Adipocyte (in vitro differentiated cells): ENCODE results near the gene GPX4.
"Not testable (repeated sequence)": the region's sequence is repeated elsewhere in the genome, so short reads cannot be mapped to it uniquely, and the experiment has no call there.

ENCODE experiments used
- DNase-seq: peaks from one replicate; pipeline ENCODE4 v3.0.0-alpha.2; 2015; ENCODE audit warnings: low read depth
- H3K27me3 ChIP-seq: replicated peaks from 2 replicates; pipeline ENCODE4 v1.7.0; 2013; ENCODE audit warnings: mild to moderate bottlenecking, low read length, moderate library complexity; ENCODE audit not compliant: control insufficient read depth, insufficient read depth
- H3K36me3 ChIP-seq: 2 replicates; pipeline ENCODE4 v1.7.0; 2013; ENCODE audit warnings: low read length, mild to moderate bottlenecking, moderate library complexity; ENCODE audit not compliant: control insufficient read depth, insufficient read depth, severe bottlenecking
- H3K4me1 ChIP-seq: 2 replicates; pipeline ENCODE4 v1.7.0; 2013; ENCODE audit warnings: mild to moderate bottlenecking, low read length, moderate library complexity; ENCODE audit not compliant: control insufficient read depth, insufficient read depth
- H3K4me3 ChIP-seq: 2 replicates; pipeline ENCODE4 v1.7.0; 2013; ENCODE audit warnings: mild to moderate bottlenecking, low read length, moderate library complexity
- H3K9ac ChIP-seq: 2 replicates; pipeline ENCODE4 v1.7.0; 2013; ENCODE audit warnings: mild to moderate bottlenecking, low read length, moderate library complexity
- H3K9me3 ChIP-seq: 2 replicates; pipeline ENCODE4 v1.7.0; 2013; ENCODE audit warnings: mild to moderate bottlenecking, low read length, moderate library complexity; ENCODE audit not compliant: control insufficient read depth

The GPX4 gene

DNA sequence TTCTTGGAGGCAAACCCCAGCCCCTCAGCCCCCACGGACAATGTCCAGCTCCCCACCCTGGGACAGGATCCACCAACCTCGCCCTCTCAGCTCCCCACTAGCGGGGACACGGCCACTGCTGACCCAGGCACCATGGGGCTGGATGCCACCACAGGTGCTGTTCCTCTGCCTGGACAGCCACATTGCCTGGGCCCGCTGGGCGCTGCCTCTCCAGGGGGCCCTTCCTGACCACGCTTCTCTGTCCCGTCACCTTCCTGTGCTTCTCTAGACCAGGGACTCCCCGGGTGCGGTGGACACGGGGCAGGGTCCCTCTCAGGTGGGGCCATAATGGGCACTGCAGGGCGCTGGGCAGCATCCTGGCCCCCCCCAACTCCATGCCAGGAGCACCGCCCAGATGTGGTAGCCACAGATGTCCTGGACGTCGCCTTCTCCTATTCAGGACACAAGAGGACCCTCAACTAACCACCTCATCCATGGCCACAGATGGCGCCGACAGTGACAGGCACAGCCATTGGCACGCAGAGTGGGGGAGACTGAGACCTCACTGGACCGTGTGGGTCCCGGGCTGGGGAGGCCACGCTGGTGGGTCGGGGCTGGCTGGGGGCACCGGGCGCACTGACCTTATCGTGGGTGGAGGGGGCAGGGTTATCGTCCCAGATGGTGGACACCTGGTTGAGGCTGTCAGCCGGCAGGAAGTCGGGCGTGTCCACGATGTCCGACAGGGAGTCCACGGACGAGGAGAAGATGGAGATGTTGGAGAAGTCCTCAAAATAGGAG is 23.4 kb downstream of the GPX4 start:
- Histone ChIP-seq H3K4me1 (peaks cover 22% of the 10 kb centered on the region), H3K9me3 (no peaks in the 10 kb centered on the region), H3K36me3 (peaks cover 76% of the 10 kb centered on the region), H3K27me3 (no peaks in the 10 kb centered on the region), H3K4me3 (no peak overlapping the region), H3K9ac (peak overlapping the region; percentile 15)
- no peak for DNase-seq

DNA sequence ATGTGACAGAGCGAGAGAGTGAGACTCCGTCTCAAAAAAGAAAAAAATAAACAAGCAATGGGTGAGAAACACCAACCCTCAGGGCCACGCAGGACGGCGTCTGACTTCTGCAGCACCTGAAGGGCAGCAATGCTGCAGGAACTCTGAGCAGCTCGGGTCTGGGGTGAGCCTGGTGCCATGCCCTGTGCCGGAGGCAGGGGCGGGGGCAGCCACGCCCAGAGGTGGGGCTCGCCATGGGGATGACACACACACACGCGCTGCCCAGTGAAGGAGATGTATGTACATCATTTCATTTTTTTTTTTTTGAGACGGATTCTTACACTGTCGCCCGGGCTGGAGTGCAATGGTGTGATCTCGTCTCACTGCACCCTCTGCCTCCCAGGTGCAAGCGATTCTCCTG is 24.3 kb downstream of the GPX4 start:
- peaks cover 68% of the 10 kb centered on the region for H3K36me3 ChIP-seq
- H3K4me1 ChIP-seq, result peaks cover 31% of the 10 kb centered on the region

DNA sequence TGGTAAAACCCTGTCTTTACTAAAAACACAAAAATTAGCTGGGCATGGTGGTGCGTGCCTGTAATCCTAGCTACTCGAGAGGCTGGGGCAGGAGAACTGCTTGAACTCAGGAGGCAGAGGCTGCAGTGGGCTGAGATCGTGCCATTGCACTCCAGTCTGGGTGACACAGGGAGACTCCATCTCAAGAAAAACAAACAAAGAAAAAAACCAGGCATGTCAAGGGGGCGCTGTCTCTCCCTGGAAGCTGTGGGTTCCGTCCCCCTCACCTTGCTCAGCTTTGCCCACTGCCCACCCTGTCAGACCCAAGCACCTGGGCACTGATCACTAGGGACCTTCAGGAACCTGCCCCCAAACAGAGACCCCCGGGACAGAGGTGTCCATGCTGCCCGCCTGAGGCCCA is 25.3 kb downstream of the GPX4 start:
- peak overlapping the region; percentile 98 for H3K9ac ChIP-seq
- H3K36me3 ChIP-seq, result peaks cover 58% of the 10 kb centered on the region
- not testable (repeated sequence) for DNase-seq, H3K4me3 ChIP-seq, H3K9me3 ChIP-seq, H3K27me3 ChIP-seq
- H3K4me1 ChIP-seq, result peaks cover 40% of the 10 kb centered on the region

More for the DNA sequence above, 24.3 kb downstream of the GPX4 start:
- DNase-seq, result no peak
- Histone ChIP-seq H3K4me3 (no peak overlapping the region), H3K27me3 (no peaks in the 10 kb centered on the region), H3K9ac (no peak overlapping the region), H3K9me3 (no peaks in the 10 kb centered on the region)

GRCh38 chr19:1129535-1129934 is 25.7 kb downstream of the GPX4 start:
- peaks cover 44% of the 10 kb centered on the region for H3K4me1 ChIP-seq
- no peak overlapping the region for H3K4me3 ChIP-seq
- no peaks in the 10 kb centered on the region for H3K9me3 ChIP-seq
- no peaks in the 10 kb centered on the region for H3K27me3 ChIP-seq
- H3K36me3 ChIP-seq, result peaks cover 57% of the 10 kb centered on the region
- peak overlapping the region; percentile 98 for H3K9ac ChIP-seq
- DNase-seq, result no peak

GRCh38 chr19:1130771-1131717 is 27.2 kb downstream of the GPX4 start:
- Histone ChIP-seq H3K36me3 (peaks cover 51% of the 10 kb centered on the region), H3K9me3 (no peaks in the 10 kb centered on the region), H3K9ac (peak overlapping the region; percentile 98), H3K4me1 (peaks cover 50% of the 10 kb centered on the region), H3K4me3 (peak overlapping the region; percentile 93), H3K27me3 (no peaks in the 10 kb centered on the region)
- peak; percentile 43 for DNase-seq

DNA sequence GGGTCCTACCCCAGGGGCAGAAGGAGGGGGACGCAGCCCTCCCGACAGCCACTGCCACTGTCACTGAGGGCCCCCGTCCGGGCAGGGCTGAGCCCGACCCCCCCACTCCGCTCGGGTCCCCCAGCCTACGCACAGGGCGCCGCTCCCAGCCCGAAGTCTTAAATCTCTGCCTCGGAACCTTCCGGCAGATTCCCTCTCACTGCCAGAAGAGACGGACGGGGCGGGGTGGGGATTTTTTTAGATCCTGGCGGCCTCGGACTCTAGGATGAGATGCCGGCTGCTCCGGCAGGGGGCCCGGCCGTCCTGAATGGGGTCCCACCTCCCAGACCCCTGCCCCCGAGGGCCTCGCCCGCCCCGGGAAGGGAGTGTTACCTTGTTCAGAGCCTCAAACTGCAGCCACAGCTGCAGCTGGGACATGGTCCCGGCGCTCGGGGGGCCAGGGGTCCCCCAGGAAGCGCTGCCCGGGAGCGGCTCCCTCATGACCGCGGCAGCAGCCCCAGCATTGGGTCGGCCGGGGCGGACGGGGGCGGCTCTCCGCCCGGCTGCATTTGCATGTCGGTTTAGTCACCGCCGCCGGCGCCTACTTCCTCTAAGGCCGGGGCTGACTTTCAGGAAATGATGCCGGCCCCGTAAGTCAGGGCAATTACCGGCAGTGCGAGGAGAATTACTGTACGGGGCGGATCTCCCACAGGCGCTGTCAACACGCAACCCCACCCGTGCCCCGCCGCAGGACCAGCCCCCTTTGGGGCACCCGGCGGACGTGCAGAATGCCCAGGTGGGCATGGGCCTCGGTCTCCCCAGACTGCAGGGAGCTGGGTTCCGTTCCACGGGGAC is 28.1 kb downstream of the GPX4 start:
- Histone ChIP-seq H3K4me3 (peak overlapping the region; percentile 93), H3K27me3 (no peaks in the 10 kb centered on the region), H3K9me3 (no peaks in the 10 kb centered on the region), H3K9ac (peak overlapping the region; percentile 98), H3K4me1 (peaks cover 50% of the 10 kb centered on the region), H3K36me3 (peaks cover 50% of the 10 kb centered on the region)
- DNase-seq, result peak; percentile 93

- H3K27me3 ChIP-seq, result no peaks in the 10 kb centered on the region
- H3K4me1 ChIP-seq, result peaks cover 50% of the 10 kb centered on the region
- H3K9me3 ChIP-seq, result no peaks in the 10 kb centered on the region
- peak overlapping the region; percentile 93 for H3K4me3 ChIP-seq
- H3K36me3 ChIP-seq, result peaks cover 42% of the 10 kb centered on the region
- no peak for DNase-seq
- H3K9ac ChIP-seq, result peak overlapping the region; percentile 98
Measured at GRCh38 chr19:1132552-1133383, 29.0 kb downstream of the GPX4 start.

GRCh38 chr19:1133471-1133929 is 29.7 kb downstream of the GPX4 start:
- peak; percentile 26 for DNase-seq
- Histone ChIP-seq H3K27me3 (no peaks in the 10 kb centered on the region), H3K4me3 (no peak overlapping the region), H3K9ac (peak overlapping the region; percentile 98), H3K9me3 (no peaks in the 10 kb centered on the region), H3K36me3 (peaks cover 40% of the 10 kb centered on the region), H3K4me1 (peaks cover 50% of the 10 kb centered on the region)

- Histone ChIP-seq H3K36me3 (peaks cover 38% of the 10 kb centered on the region), H3K27me3 (no peaks in the 10 kb centered on the region), H3K9me3 (no peaks in the 10 kb centered on the region), H3K4me3 (no peak overlapping the region), H3K4me1 (peaks cover 49% of the 10 kb centered on the region), H3K9ac (peak overlapping the region; percentile 8)
- DNase-seq, result no peak
Measured at GRCh38 chr19:1134431-1134830, 30.6 kb downstream of the GPX4 start.

- H3K9ac ChIP-seq, result no peak overlapping the region
- H3K4me3 ChIP-seq, result no peak overlapping the region
- H3K9me3 ChIP-seq, result no peaks in the 10 kb centered on the region
- H3K4me1 ChIP-seq, result peaks cover 39% of the 10 kb centered on the region
- H3K36me3 ChIP-seq, result peaks cover 29% of the 10 kb centered on the region
- no peaks in the 10 kb centered on the region for H3K27me3 ChIP-seq
- DNase-seq, result no peak
Measured at GRCh38 chr19:1135454-1135853, 31.7 kb downstream of the GPX4 start.
